HG02970 (cell line): ENCODE measurements around the gene ZFAND3.

ENCODE experiments used
- ATAC-seq: cut with Tn5 transposase; IDR thresholded peaks from one replicate; pipeline ENCODE4 v1.9.1; 2021; ENCODE audit warnings: mild to moderate bottlenecking, moderate library complexity, moderate number of reproducible peaks; ENCODE audit not compliant: unreplicated experiment, low FRiP score

ZFAND3 gene

GRCh38 chr6:38192487-38192886 lies 373.0 kb downstream of the ZFAND3 start:
- no peak for ATAC-seq

DNA sequence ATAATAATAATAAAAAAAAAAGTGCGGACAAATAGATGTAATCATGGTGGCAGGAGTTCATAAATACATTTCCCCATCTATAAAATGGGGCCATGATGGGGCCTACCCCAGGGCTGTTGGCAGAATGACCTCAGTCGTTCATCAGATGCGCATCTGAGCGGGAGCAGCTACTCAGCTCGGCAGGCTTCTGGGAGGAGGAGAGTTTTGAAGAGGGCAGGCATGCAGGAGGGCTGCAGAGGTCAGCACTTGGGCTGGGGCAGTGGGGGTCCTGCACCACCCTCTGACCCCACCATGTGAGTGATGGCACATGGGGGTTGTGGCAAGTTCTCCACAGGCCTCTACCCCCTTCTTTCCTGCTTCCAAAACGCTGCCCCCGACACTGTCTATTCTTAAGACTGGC lies 373.5 kb downstream of the ZFAND3 start:
- no peak for ATAC-seq

GRCh38 chr6:38193481-38194281 lies 374.2 kb downstream of the ZFAND3 start:
- ATAC-seq = no peak

GRCh38 chr6:38194282-38194572 lies 374.7 kb downstream of the ZFAND3 start:
- ATAC-seq = no peak

DNA sequence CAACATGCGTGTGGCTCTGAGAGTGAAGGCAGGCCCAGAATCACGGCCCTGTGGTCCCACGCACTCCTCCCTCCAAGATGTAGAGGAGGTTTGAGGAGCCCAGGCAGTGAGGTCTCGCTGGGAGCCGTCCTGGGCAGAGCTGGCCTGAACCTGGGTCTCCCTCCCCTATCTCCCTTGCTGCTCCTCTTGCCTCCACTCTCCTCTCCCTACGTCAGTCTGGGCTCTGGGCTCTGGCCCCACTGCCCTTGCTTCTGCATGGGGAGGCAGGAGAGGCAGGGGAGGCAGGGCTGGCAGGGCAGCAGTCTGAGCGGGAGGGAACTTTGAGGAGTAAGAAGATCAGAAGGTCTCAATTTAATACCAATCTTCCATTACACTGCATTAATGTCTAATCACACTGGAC lies 375.1 kb downstream of the ZFAND3 start:
- ATAC-seq = no peak

- ATAC-seq = no peak
Measured at GRCh38 chr6:38195113-38195635, 375.6 kb downstream of the ZFAND3 start.

- no peak for ATAC-seq
Measured at GRCh38 chr6:38198219-38198618, 378.7 kb downstream of the ZFAND3 start.
